HepG2 (cell line): Measurements from ENCODE around the gene NLRP5. TPM values are rescaled to one million over a fixed set of nuclear protein-coding genes. Genes with fewer than 3 reads are reported as not detected.
A peak's percentile ranks its signal among the peaks of the same experiment; 100 is the strongest.

Experiments used
- AGO2 ChIP-seq: fragments of 200-400 bp; formaldehyde crosslinking; optimal IDR thresholded peaks from 2 replicates; pipeline ENCODE3; 2017; ENCODE audit warnings: mild to moderate bottlenecking, low read depth, low read length, moderate library complexity
- JUNB ChIP-seq: sonication (generic); formaldehyde crosslinking; IDR thresholded peaks from 2 replicates; pipeline ENCODE4 v1.8.0; 2022; ENCODE audit warnings: missing genetic modification reagents, mild to moderate bottlenecking, borderline replicate concordance
- KDM2A ChIP-seq: sonication (generic); formaldehyde crosslinking; IDR thresholded peaks from 2 replicates; pipeline ENCODE4 v1.4.0; 2020; ENCODE audit warnings: low read depth, missing genetic modification reagents, borderline replicate concordance
- NFE2L2 ChIP-seq: fragments of 150-350 bp; IDR thresholded peaks from 2 replicates; pipeline ENCODE4 v1.6.1; 2014; ENCODE audit warnings: low read length
- PATZ1 ChIP-seq: sonication (generic); formaldehyde crosslinking; IDR thresholded peaks from 2 replicates; pipeline ENCODE4 v1.4.0; 2020; ENCODE audit warnings: missing genetic modification reagents
- SMC3 ChIP-seq: IDR thresholded peaks from 2 replicates; pipeline ENCODE4 v1.6.1; 2011; ENCODE audit warnings: low read length, improper control_type of control experiment
- TRIM24 ChIP-seq: sonication (generic); formaldehyde crosslinking; IDR thresholded peaks from 2 replicates; pipeline ENCODE4 v1.8.0; 2022; ENCODE audit warnings: mild to moderate bottlenecking, missing genetic modification reagents
- ZBTB38 ChIP-seq: sonication (generic); formaldehyde crosslinking; IDR thresholded peaks from 2 replicates; pipeline ENCODE4 v1.5.1; 2020; ENCODE audit warnings: mild to moderate bottlenecking, missing genetic modification reagents
- ZMYM4 ChIP-seq: sonication (generic); formaldehyde crosslinking; IDR thresholded peaks from 2 replicates; pipeline ENCODE4 v1.8.1; 2023; ENCODE audit warnings: mild to moderate bottlenecking, missing genetic modification reagents
- ZNF230 ChIP-seq: sonication (generic); formaldehyde crosslinking; IDR thresholded peaks from 2 replicates; pipeline ENCODE4 v1.4.0; 2020; ENCODE audit warnings: mild to moderate bottlenecking, missing genetic modification reagents
- ZNF687 ChIP-seq: sonication (generic); formaldehyde crosslinking; IDR thresholded peaks from 2 replicates; pipeline ENCODE4 v1.5.1; 2020; ENCODE audit warnings: mild to moderate bottlenecking, missing genetic modification reagents, moderate library complexity
- ZNF768 ChIP-seq: sonication (generic); formaldehyde crosslinking; IDR thresholded peaks from 2 replicates; pipeline ENCODE4 v1.4.0; 2020; ENCODE audit warnings: missing genetic modification reagents
- ZSCAN25 ChIP-seq: sonication (generic); formaldehyde crosslinking; IDR thresholded peaks from 2 replicates; pipeline ENCODE4 v1.8.0; 2022; ENCODE audit warnings: mild to moderate bottlenecking, missing genetic modification reagents
- polyA plus RNA-seq, 8 experiments: library from polyadenylated mRNA; depleted of rRNA in 3 of 8; stranded (reverse) in 7 of 8; unstranded in 1 of 8; fragments of >200 nt; fragmentation: Illumina TruSeq in 4 of 8; extraction: Trizol in 4 of 8; gene quantifications; 2 replicates each; pipeline versions ENCODE4 v1.2.1 to v1.2.3, GENCODE V29; 2011 to 2016; ENCODE audit warnings: low read depth in 4 of 8, missing spikeins in 1 of 8, mixed read lengths in 1 of 8; ENCODE audit not compliant: insufficient read depth in 1 of 8
- total RNA-seq, 5 experiments: library from RNA; depleted of rRNA; stranded (reverse); fragments of >200 nt; fragmentation: Illumina TruSeq; extraction: Trizol; gene quantifications; 2 replicates each; pipeline ENCODE4 v1.2.3, GENCODE V29; 2016; ENCODE audit warnings: low read depth in 1 of 5
- TF ChIP-seq, protein P1 (sequence below): sonication (generic); formaldehyde crosslinking; IDR thresholded peaks from 2 replicates; pipeline ENCODE4 v1.5.0; 2020; ENCODE audit warnings: mild to moderate bottlenecking, missing genetic modification reagents, borderline replicate concordance
- TF ChIP-seq, protein P2 (sequence below): sonication (generic); formaldehyde crosslinking; IDR thresholded peaks from 2 replicates; pipeline ENCODE4 v1.5.0; 2020; ENCODE audit warnings: mild to moderate bottlenecking, missing genetic modification reagents, moderate library complexity

The NLRP5 gene
- total and polyA plus RNA-seq, 2 of the 13 experiments (the other 11 are each of a cell fraction or from before 2014, with no cell fraction given) = not detected

DNA sequence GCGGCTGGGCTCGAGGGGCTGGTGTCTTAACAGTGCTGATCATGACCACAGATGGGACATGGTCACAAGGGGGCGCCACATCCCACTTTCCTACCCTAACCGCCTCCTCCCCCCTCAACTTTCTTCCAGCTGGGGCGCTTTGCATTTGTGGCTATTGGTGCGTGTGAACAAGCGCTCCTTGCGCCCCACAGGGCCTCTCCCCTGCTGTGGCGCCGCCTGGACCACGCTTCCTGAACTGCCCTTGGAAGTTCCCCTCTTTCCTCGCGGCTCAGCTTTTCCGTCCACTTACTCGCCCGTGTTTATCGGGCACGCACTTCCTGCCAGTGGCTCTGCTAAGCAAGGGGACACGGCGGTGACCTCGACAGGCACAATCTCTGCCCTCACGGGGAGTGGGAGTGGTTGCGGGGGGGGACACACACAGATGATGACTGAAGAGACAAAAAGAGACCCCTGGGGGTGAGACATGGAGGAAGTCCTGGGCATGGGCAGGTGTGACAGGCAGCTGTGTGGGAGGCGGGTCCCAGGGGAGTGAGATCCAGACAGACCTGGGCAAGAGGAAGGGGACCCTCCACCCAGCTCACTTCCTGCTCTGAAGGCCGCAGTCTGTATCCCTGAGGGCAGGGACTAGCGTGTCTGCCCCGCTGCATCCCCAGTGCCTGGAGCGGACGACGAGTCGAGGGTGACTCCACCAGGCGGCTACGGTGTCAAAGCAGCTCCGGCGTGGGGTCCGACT lies 94.3 kb downstream of the NLRP5 start (continued):
- TF ChIP-seq, protein P1, sequence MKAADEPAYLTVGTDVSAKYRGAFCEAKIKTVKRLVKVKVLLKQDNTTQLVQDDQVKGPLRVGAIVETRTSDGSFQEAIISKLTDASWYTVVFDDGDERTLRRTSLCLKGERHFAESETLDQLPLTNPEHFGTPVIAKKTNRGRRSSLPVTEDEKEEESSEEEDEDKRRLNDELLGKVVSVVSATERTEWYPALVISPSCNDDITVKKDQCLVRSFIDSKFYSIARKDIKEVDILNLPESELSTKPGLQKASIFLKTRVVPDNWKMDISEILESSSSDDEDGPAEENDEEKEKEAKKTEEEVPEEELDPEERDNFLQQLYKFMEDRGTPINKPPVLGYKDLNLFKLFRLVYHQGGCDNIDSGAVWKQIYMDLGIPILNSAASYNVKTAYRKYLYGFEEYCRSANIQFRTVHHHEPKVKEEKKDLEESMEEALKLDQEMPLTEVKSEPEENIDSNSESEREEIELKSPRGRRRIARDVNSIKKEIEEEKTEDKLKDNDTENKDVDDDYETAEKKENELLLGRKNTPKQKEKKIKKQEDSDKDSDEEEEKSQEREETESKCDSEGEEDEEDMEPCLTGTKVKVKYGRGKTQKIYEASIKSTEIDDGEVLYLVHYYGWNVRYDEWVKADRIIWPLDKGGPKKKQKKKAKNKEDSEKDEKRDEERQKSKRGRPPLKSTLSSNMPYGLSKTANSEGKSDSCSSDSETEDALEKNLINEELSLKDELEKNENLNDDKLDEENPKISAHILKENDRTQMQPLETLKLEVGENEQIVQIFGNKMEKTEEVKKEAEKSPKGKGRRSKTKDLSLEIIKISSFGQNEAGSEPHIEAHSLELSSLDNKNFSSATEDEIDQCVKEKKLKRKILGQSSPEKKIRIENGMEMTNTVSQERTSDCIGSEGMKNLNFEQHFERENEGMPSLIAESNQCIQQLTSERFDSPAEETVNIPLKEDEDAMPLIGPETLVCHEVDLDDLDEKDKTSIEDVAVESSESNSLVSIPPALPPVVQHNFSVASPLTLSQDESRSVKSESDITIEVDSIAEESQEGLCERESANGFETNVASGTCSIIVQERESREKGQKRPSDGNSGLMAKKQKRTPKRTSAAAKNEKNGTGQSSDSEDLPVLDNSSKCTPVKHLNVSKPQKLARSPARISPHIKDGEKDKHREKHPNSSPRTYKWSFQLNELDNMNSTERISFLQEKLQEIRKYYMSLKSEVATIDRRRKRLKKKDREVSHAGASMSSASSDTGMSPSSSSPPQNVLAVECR = peak; percentile 11; the same call in 1 of the 2 replicates
- TF ChIP-seq ZBTB38 (0 out of 2 replicates have a peak, but pooled peaks have one; percentile 24), ZSCAN25 (peak; percentile 17; the same call in 1 of the 2 replicates), TRIM24 (CRISPR knock-in tag) (peak; percentile 46; the same call in 1 of the 2 replicates), AGO2 (peak; percentile 21), KDM2A (CRISPR knock-in tag) (peak; percentile 68; the same call in 1 of the 2 replicates), NFE2L2 (no peak), PATZ1 (peak; percentile 72), ZNF230 (no peak), ZMYM4 (CRISPR knock-in tag) (peak; percentile 22; the same call in 1 of the 2 replicates), SMC3 (peak; percentile 31; the same call in 1 of the 2 replicates), ZNF687 (CRISPR knock-in tag) (peak; percentile 75), JUNB (CRISPR knock-in tag) (no peak), ZNF768 (peak; percentile 96)
- TF ChIP-seq, protein P2, sequence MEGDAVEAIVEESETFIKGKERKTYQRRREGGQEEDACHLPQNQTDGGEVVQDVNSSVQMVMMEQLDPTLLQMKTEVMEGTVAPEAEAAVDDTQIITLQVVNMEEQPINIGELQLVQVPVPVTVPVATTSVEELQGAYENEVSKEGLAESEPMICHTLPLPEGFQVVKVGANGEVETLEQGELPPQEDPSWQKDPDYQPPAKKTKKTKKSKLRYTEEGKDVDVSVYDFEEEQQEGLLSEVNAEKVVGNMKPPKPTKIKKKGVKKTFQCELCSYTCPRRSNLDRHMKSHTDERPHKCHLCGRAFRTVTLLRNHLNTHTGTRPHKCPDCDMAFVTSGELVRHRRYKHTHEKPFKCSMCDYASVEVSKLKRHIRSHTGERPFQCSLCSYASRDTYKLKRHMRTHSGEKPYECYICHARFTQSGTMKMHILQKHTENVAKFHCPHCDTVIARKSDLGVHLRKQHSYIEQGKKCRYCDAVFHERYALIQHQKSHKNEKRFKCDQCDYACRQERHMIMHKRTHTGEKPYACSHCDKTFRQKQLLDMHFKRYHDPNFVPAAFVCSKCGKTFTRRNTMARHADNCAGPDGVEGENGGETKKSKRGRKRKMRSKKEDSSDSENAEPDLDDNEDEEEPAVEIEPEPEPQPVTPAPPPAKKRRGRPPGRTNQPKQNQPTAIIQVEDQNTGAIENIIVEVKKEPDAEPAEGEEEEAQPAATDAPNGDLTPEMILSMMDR (CRISPR knock-in tag) = peak; percentile 82
